ENCODE measurements around the gene PRPS1.

- TF ChIP-seq CTCF (IDR thresholded peaks at IDR 0.05) (no peak), ZFX (IDR thresholded peaks at IDR 0.05; ENCODE audit: borderline replicate concordance) (no peak)
Measured at GRCh38 chrX:107581923-107582322, 46.4 kb upstream of the PRPS1 start.
